Chondrocyte (in vitro differentiated cells): ENCODE measurements around the gene DTD2. TPM values are rescaled to one million over a fixed set of nuclear protein-coding genes. Genes with fewer than 3 reads are reported as not detected.

Experiments used
- DNase-seq: peaks from one replicate; pipeline ENCODE4 v3.0.0; 2021; ENCODE audit warnings: mixed read lengths, low spot score
- H3K27ac Mint-ChIP-seq: one replicate; pipeline ENCODE4 v1.8.0; 2021; ENCODE audit warnings: mild to moderate bottlenecking, moderate library complexity, mixed read lengths; ENCODE audit not compliant: unreplicated experiment
- H3K27me3 Mint-ChIP-seq: 2 replicates; pipeline ENCODE4 v1.8.0; 2021; ENCODE audit warnings: low read depth, mixed read lengths
- H3K36me3 Mint-ChIP-seq: 2 replicates; pipeline ENCODE4 v1.8.0; 2021; ENCODE audit warnings: low read depth, mixed read lengths
- H3K4me1 Mint-ChIP-seq: 2 replicates; pipeline ENCODE4 v1.8.0; 2021; ENCODE audit warnings: low read depth, mild to moderate bottlenecking, mixed read lengths
- H3K4me3 Mint-ChIP-seq: one replicate; pipeline ENCODE4 v1.8.0; 2021; ENCODE audit warnings: mild to moderate bottlenecking, moderate library complexity, mixed read lengths; ENCODE audit not compliant: unreplicated experiment
- H3K9me3 Mint-ChIP-seq: 2 replicates; pipeline ENCODE4 v1.8.0; 2021; ENCODE audit warnings: low read depth, mixed read lengths
- CTCF ChIP-seq: fragments of 200-600 bp; sonication (generic); IDR thresholded peaks from 2 replicates; pipeline ENCODE4 v1.5.0; 2021; ENCODE audit warnings: antibody characterized with exemption, mild to moderate bottlenecking, moderate library complexity
- total RNA-seq: library from RNA; stranded (reverse); gene quantifications from 3 replicates; pipeline ENCODE4 v1.2.1, GENCODE V29; 2021

The DTD2 gene
- total RNA-seq, 1 donor from 2014 or later: 36.1 TPM

DNA sequence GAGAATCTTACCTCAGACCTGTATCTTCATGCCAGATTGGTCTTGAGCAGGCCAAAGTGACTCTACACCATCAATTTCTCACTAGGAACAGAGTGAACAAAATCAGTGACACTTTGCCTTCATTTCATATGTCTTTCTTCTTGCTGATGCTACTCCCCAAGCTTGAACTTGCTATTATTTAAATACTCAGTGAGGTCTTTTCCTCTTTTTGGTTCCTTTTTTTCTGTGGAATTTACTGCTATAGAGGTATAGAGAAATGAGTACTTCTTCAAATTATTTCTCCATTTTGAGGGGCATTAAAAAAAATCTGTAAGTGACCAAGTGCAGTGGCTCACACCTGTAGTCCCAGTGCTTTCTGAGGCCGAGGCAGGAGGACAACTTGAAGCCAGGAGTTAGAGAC lies 30.6 kb upstream of the DTD2 start, which contains the start of gene GPR33:
Gene GPR33, minus strand, starts transcription at position 154 of the 400 bp plus-strand sequence. CDS start 4,074 bp downstream, outside the sequence.
- Mint-ChIP-seq H3K27me3 (no peaks in the 10 kb centered on the region), H3K27ac (no peak within 1 kb of the TSS), H3K4me3 (no peak within 1 kb of the TSS), H3K4me1 (peaks cover 5% of the 10 kb centered on the region), H3K36me3 (no peaks in the 10 kb centered on the region), H3K9me3 (no peaks in the 10 kb centered on the region)
- TF ChIP-seq CTCF: no peak
- no peak for DNase-seq

DNA sequence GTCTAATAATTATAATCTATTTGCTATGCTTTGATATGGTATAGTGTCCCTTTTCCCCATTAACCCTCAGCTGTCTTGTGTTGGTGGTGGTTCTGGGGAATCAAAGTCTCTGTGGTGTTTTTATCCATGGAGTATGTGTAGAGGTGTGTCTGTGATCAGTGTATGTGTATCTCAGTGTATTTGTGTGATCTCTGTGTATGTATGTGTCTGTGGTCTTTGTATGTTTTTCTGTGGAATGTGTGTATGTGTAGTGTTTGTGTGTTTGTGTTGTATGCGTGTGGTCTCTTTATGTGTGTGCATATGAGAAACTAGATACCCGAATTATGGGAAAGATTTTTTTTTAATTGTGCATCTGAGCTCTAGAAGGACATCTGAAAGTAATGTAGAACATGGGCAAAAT lies 29.5 kb upstream of the DTD2 start:
- H3K27ac Mint-ChIP-seq: no peak overlapping the region
- H3K27me3 Mint-ChIP-seq: no peaks in the 10 kb centered on the region
- TF ChIP-seq CTCF: no peak
- no peaks in the 10 kb centered on the region for H3K9me3 Mint-ChIP-seq
- no peak for DNase-seq
- peaks cover 3% of the 10 kb centered on the region for H3K4me1 Mint-ChIP-seq
- H3K4me3 Mint-ChIP-seq: no peak overlapping the region
- no peaks in the 10 kb centered on the region for H3K36me3 Mint-ChIP-seq

- H3K36me3 Mint-ChIP-seq: no peaks in the 10 kb centered on the region
- no peak overlapping the region for H3K4me3 Mint-ChIP-seq
- peaks cover 3% of the 10 kb centered on the region for H3K4me1 Mint-ChIP-seq
- no peak overlapping the region for H3K27ac Mint-ChIP-seq
- H3K27me3 Mint-ChIP-seq: no peaks in the 10 kb centered on the region
- no peaks in the 10 kb centered on the region for H3K9me3 Mint-ChIP-seq
- no peak for DNase-seq
- no peak for TF ChIP-seq CTCF
These were observed 27.4 kb upstream of the DTD2 start for GRCh38 chr14:31484754-31485153.

DNA sequence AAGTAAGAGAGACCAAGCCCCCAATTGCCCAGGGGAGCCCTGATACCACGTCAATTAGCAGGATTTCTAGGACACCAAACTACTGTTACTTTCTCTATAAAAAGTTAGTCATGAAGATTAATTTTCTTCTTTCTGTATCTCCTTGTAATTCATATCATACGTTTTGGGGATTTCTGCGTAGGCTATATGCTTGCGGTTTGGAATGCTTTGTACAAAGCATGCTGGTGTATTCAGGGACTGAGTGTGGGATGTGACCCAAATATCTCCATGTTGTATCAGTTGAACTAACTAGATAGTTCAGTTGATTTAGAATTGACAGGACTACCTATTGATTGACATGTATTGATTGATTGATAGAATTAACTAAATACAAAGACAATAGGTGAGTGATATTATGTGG lies 22.9 kb upstream of the DTD2 start:
- H3K4me3 Mint-ChIP-seq: no peak overlapping the region
- DNase-seq: no peak
- H3K36me3 Mint-ChIP-seq: no peaks in the 10 kb centered on the region
- no peak overlapping the region for H3K27ac Mint-ChIP-seq
- H3K27me3 Mint-ChIP-seq: no peaks in the 10 kb centered on the region
- TF ChIP-seq CTCF: no peak
- no peaks in the 10 kb centered on the region for H3K9me3 Mint-ChIP-seq
- peaks cover 10% of the 10 kb centered on the region for H3K4me1 Mint-ChIP-seq

- no peak for TF ChIP-seq CTCF
- H3K9me3 Mint-ChIP-seq: no peaks in the 10 kb centered on the region
- no peak overlapping the region for H3K27ac Mint-ChIP-seq
- no peaks in the 10 kb centered on the region for H3K27me3 Mint-ChIP-seq
- peaks cover 10% of the 10 kb centered on the region for H3K4me1 Mint-ChIP-seq
- no peak for DNase-seq
- no peaks in the 10 kb centered on the region for H3K36me3 Mint-ChIP-seq
- no peak overlapping the region for H3K4me3 Mint-ChIP-seq
These were observed 21.7 kb upstream of the DTD2 start for GRCh38 chr14:31479027-31479426.
